SU-DHL-6 (cell line): ENCODE measurements around the gene ARFGAP3.

Experiments
- EZH2phosphoT487 ChIP-seq: fragments of 200-600 bp; sonication (generic), shearing (Covaris generic); conservative IDR thresholded peaks from 2 replicates; pipeline ENCODE4 v1.6.1; 2018; ENCODE audit warnings: mild to moderate bottlenecking, antibody characterized with exemption, low read length, moderate library complexity, mixed read lengths
- TF ChIP-seq, protein P1 (sequence below): fragments of 200-600 bp; sonication (generic); IDR thresholded peaks from one replicate; pipeline ENCODE4 v1.5.1; 2017; ENCODE audit warnings: antibody characterized with exemption, mild to moderate bottlenecking, low read length, moderate library complexity; ENCODE audit not compliant: insufficient read depth, poor library complexity, severe bottlenecking

GRCh38 chr22:42834177-42834949, 22.7 kb downstream of the ARFGAP3 start:
- TF ChIP-seq, protein P1, sequence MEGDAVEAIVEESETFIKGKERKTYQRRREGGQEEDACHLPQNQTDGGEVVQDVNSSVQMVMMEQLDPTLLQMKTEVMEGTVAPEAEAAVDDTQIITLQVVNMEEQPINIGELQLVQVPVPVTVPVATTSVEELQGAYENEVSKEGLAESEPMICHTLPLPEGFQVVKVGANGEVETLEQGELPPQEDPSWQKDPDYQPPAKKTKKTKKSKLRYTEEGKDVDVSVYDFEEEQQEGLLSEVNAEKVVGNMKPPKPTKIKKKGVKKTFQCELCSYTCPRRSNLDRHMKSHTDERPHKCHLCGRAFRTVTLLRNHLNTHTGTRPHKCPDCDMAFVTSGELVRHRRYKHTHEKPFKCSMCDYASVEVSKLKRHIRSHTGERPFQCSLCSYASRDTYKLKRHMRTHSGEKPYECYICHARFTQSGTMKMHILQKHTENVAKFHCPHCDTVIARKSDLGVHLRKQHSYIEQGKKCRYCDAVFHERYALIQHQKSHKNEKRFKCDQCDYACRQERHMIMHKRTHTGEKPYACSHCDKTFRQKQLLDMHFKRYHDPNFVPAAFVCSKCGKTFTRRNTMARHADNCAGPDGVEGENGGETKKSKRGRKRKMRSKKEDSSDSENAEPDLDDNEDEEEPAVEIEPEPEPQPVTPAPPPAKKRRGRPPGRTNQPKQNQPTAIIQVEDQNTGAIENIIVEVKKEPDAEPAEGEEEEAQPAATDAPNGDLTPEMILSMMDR = no peak
- no peak for TF ChIP-seq EZH2phosphoT487
